A549 (cell line): Measurements from ENCODE around the gene GRAMD1A.

ENCODE experiments used
- CBX8 ChIP-seq: fragments of 200-600 bp; sonication (generic); IDR thresholded peaks from 2 replicates; pipeline ENCODE4 v1.6.1; 2016
- CEBPB ChIP-seq, 2 experiments: fragments of >200 bp in 1 of 2; sonication (Bioruptor Twin) in 1 of 2; formaldehyde crosslinking in 1 of 2; IDR thresholded peaks; 2 replicates each; pipeline ENCODE4 v1.6.1; 2012 to 2016
- MAFK ChIP-seq: fragments of 450-650 bp; IDR thresholded peaks from 2 replicates; pipeline ENCODE4 v1.6.1; 2014; ENCODE audit not compliant: partially characterized antibody
- POLR2A ChIP-seq: IDR thresholded peaks from 2 replicates; pipeline ENCODE4 v1.6.1; 2012; ENCODE audit warnings: mild to moderate bottlenecking, low read length
- POLR2AphosphoS2 ChIP-seq: conservative IDR thresholded peaks from 2 replicates; pipeline ENCODE4 v1.6.1; 2012; ENCODE audit warnings: low read length, improper control_type of control experiment, inconsistent platforms
- RAD21 ChIP-seq, 2 experiments: fragments of >200 bp in 1 of 2; sonication (Bioruptor Twin) in 1 of 2; formaldehyde crosslinking in 1 of 2; IDR thresholded peaks in 1 of 2; conservative IDR thresholded peaks in 1 of 2; 2 replicates in 1 of 2; 3 replicates in 1 of 2; pipeline ENCODE4 v1.6.1; 2012 to 2018; ENCODE audit warnings: inconsistent platforms in 1 of 2
- TP53 ChIP-seq: fragments of 250-450 bp; sonication (Bioruptor Pico); IDR thresholded peaks from 2 replicates; pipeline ENCODE4 v1.5.0; 2021; ENCODE audit warnings: mild to moderate bottlenecking, moderate library complexity
- TF ChIP-seq, protein P1 (sequence below): fragments of >200 bp; sonication (Bioruptor Twin); formaldehyde crosslinking; IDR thresholded peaks from 3 replicates; pipeline ENCODE4 v1.5.1; 2016

DNA sequence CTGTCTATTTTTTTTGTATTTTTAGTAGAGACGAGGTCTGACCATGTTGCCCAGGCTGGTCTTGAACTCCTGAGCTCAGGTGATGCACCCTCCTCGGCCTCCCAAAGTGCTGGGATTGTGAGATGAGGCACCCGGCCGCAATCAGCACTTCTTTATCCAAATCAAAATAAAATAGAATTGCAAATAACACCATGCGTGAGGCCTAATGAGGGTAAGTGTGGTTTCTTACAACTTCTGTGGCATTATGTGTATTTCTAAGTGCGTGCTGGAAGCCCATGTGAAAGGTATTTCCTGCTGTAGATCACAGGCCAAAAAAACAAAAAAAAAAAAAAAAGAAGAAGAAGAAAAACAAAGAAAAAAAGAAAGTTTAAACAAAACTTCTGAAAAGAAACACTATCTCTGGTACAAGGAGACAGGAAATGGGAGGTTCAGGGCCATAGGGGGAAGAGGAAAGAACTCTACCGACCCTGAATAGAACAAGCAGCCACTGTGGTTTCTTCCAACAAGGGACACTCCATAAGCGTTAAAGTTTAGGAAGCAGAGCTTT is 3.0 kb upstream of the GRAMD1A start:
- TF ChIP-seq CBX8 (no peak), RAD21 (conservative IDR thresholded peaks at IDR 0.05 in 1 of 2, IDR thresholded peaks at IDR 0.05 in 1 of 2) (no peak), MAFK (no peak), POLR2AphosphoS2 (no peak), POLR2A (no peak), CEBPB (IDR thresholded peaks at IDR 0.05) (no peak), TP53 (CRISPR knock-in tag) (no peak)
- TF ChIP-seq, protein P1, sequence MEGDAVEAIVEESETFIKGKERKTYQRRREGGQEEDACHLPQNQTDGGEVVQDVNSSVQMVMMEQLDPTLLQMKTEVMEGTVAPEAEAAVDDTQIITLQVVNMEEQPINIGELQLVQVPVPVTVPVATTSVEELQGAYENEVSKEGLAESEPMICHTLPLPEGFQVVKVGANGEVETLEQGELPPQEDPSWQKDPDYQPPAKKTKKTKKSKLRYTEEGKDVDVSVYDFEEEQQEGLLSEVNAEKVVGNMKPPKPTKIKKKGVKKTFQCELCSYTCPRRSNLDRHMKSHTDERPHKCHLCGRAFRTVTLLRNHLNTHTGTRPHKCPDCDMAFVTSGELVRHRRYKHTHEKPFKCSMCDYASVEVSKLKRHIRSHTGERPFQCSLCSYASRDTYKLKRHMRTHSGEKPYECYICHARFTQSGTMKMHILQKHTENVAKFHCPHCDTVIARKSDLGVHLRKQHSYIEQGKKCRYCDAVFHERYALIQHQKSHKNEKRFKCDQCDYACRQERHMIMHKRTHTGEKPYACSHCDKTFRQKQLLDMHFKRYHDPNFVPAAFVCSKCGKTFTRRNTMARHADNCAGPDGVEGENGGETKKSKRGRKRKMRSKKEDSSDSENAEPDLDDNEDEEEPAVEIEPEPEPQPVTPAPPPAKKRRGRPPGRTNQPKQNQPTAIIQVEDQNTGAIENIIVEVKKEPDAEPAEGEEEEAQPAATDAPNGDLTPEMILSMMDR = no peak
